Keratinocyte (primary cell): ENCODE results near the gene SLC39A9. TPM values are rescaled to one million over a fixed set of nuclear protein-coding genes. Genes with fewer than 3 reads are reported as not detected.
"Not testable (repeated sequence)": the region's sequence is repeated elsewhere in the genome, so short reads cannot be mapped to it uniquely, and the experiment has no call there.

ENCODE experiments used
- DNase-seq: peaks from one replicate; pipeline ENCODE4 v3.0.0-alpha.2; 2011; ENCODE audit warnings: low read depth, missing footprints, low spot score
- FAIRE-seq: peaks from 2 replicates; lab custom pipeline; 2011; peaks lifted over from hg19 to GRCh38; lab: Jason Lieb, UNC
- H2AFZ ChIP-seq: 2 replicates; pipeline ENCODE4 v1.6.0; 2012; ENCODE audit warnings: low read length, control low read depth, inconsistent platforms; ENCODE audit not compliant: control insufficient read depth
- H3K27ac ChIP-seq: 2 replicates; pipeline ENCODE4 v1.5.1; 2011; ENCODE audit warnings: low read length; ENCODE audit not compliant: control insufficient read depth, insufficient read depth
- H3K27me3 ChIP-seq: 3 replicates; pipeline ENCODE4 v1.6.0; 2011; ENCODE audit warnings: low read length; ENCODE audit not compliant: control insufficient read depth, insufficient read depth; ENCODE audit errors: extremely low read depth
- H3K36me3 ChIP-seq, 2 experiments: 2 replicates in 1 of 2; 3 replicates in 1 of 2; pipeline ENCODE4 v1.5.1; 2011; ENCODE audit warnings: low read length in 2 of 2, mild to moderate bottlenecking in 1 of 2; ENCODE audit not compliant: control insufficient read depth in 2 of 2, insufficient read depth in 2 of 2; ENCODE audit errors: extremely low read depth in 1 of 2
- H3K4me1 ChIP-seq: 3 replicates; pipeline ENCODE4 v1.5.1; 2011; ENCODE audit warnings: low read length; ENCODE audit not compliant: control insufficient read depth, insufficient read depth; ENCODE audit errors: extremely low read depth
- H3K4me2 ChIP-seq: 3 replicates; pipeline ENCODE4 v1.6.0; 2011; ENCODE audit warnings: low read depth, low read length; ENCODE audit not compliant: control insufficient read depth, insufficient read depth; ENCODE audit errors: extremely low read depth
- H3K4me3 ChIP-seq, 3 experiments: fragments of 200-600 bp in 1 of 3; sonication (generic) in 1 of 3; 2 replicates in 2 of 3; 3 replicates in 1 of 3; pipeline ENCODE4 v1.5.1; 2011 to 2016; ENCODE audit warnings: low read length in 3 of 3, mild to moderate bottlenecking in 3 of 3, control low read depth in 2 of 3, inconsistent platforms in 1 of 3, low read depth in 1 of 3, mixed read lengths in 1 of 3, mixed run types in 1 of 3, moderate library complexity in 1 of 3; ENCODE audit not compliant: control insufficient read depth in 2 of 3, insufficient read depth in 2 of 3; ENCODE audit errors: extremely low read depth in 1 of 3
- H3K79me2 ChIP-seq: 2 replicates; pipeline ENCODE4 v1.6.0; 2012; ENCODE audit warnings: low read length; ENCODE audit not compliant: control insufficient read depth, insufficient read depth
- H3K9ac ChIP-seq: 3 replicates; pipeline ENCODE4 v1.6.0; 2011; ENCODE audit warnings: low read length; ENCODE audit not compliant: control insufficient read depth, insufficient read depth; ENCODE audit errors: extremely low read depth
- H3K9me1 ChIP-seq: 3 replicates; pipeline ENCODE4 v1.6.0; 2011; ENCODE audit warnings: low read length; ENCODE audit not compliant: control insufficient read depth, insufficient read depth; ENCODE audit errors: extremely low read depth
- H3K9me3 ChIP-seq: 2 replicates; pipeline ENCODE4 v1.5.1; 2012; ENCODE audit warnings: low read depth, low read length; ENCODE audit not compliant: control insufficient read depth
- H4K20me1 ChIP-seq: 3 replicates; pipeline ENCODE4 v1.6.0; 2011; ENCODE audit warnings: low read length; ENCODE audit not compliant: control insufficient read depth, insufficient read depth; ENCODE audit errors: extremely low read depth
- EZH2 ChIP-seq: IDR thresholded peaks from one replicate; pipeline ENCODE4 v1.6.1; 2012; ENCODE audit warnings: inconsistent platforms, mild to moderate bottlenecking, low read length, moderate library complexity
- dilution Hi-C: fragments of 300-500 bp; cut with MboI; formaldehyde crosslinking; loops from one replicate; pipeline ENCODE4 v1.7.0; 2020; ENCODE audit warnings: low sequenced_read_pairs; ENCODE audit not compliant: extremely low pct_ligation_motif_present
- polyA plus RNA-seq, 5 experiments: library from polyadenylated mRNA; depleted of rRNA in 3 of 5; stranded (reverse) in 3 of 5; stranded (forward) in 1 of 5; unstranded in 1 of 5; fragments of >200 nt; gene quantifications; 1 replicate in 1 of 5; 2 replicates in 3 of 5; 3 replicates in 1 of 5; pipeline versions ENCODE4 v1.2.1 to v1.2.3, GENCODE V29; 2011 to 2012; ENCODE audit warnings: missing spikeins in 2 of 5, low read depth in 1 of 5, low replicate concordance in 1 of 5
- TF ChIP-seq, protein P1 (sequence below), 3 experiments: IDR thresholded peaks in 1 of 3; conservative IDR thresholded peaks in 1 of 3; optimal IDR thresholded peaks in 1 of 3; 2 replicates in 2 of 3; 3 replicates in 1 of 3; pipeline versions ENCODE3 to v1.5.1; 2011; ENCODE audit warnings: low read length in 3 of 3, mild to moderate bottlenecking in 3 of 3, moderate library complexity in 2 of 3, control low read depth in 1 of 3, inconsistent platforms in 1 of 3; ENCODE audit not compliant: insufficient read depth in 2 of 3; ENCODE audit errors: extremely low read depth in 1 of 3

Gene SLC39A9
- polyA plus RNA-seq, 1 donor (not counting 4 experiments of a cell fraction or from before 2014, with no cell fraction given) = 58.8 TPM

DNA sequence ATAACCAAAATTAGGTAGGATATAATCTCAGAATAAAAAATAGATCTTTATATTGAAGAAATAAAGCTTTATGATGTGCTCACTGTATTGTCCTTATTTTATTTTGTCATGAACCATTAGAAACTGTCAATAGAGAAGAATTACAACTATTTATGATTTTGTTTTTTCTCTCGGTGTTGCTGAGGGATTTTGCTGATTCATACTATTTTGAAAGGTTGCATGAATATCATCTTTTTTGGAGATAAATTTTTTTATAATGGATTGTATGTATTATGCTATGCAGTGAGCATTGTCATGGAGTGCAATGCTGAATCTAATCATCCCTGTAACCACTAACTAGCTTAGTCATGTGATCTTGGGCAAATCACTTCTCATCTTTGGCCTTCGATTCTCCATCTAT lies 15.0 kb downstream of the SLC39A9 start:
- Histone ChIP-seq H3K4me3 (no peak overlapping the region), H3K27me3 (no peaks in the 10 kb centered on the region), H3K4me1 (no peaks in the 10 kb centered on the region), H3K9me3 (no peaks in the 10 kb centered on the region), H3K9me1 (no peaks in the 10 kb centered on the region), H3K79me2 (peaks cover 52% of the 10 kb centered on the region), H3K9ac (no peak overlapping the region), H3K36me3 (no peaks in the 10 kb centered on the region), H3K4me2 (no peak overlapping the region), H4K20me1 (no peaks in the 10 kb centered on the region), H3K27ac (no peak overlapping the region), H2AFZ (no peak overlapping the region)
- dilution Hi-C loops = no loop called here
- FAIRE-seq (no peak), DNase-seq (no peak)
- TF ChIP-seq, protein P1, sequence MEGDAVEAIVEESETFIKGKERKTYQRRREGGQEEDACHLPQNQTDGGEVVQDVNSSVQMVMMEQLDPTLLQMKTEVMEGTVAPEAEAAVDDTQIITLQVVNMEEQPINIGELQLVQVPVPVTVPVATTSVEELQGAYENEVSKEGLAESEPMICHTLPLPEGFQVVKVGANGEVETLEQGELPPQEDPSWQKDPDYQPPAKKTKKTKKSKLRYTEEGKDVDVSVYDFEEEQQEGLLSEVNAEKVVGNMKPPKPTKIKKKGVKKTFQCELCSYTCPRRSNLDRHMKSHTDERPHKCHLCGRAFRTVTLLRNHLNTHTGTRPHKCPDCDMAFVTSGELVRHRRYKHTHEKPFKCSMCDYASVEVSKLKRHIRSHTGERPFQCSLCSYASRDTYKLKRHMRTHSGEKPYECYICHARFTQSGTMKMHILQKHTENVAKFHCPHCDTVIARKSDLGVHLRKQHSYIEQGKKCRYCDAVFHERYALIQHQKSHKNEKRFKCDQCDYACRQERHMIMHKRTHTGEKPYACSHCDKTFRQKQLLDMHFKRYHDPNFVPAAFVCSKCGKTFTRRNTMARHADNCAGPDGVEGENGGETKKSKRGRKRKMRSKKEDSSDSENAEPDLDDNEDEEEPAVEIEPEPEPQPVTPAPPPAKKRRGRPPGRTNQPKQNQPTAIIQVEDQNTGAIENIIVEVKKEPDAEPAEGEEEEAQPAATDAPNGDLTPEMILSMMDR (optimal IDR thresholded peaks at IDR 0.05 in 1 of 3, IDR thresholded peaks at IDR 0.05 in 1 of 3, conservative IDR thresholded peaks at IDR 0.05 in 1 of 3; ENCODE audit: extremely low read depth in 1 of 3, insufficient read depth in 2 of 3, low read length in 3 of 3) = no peak
- TF ChIP-seq EZH2 = no peak

DNA sequence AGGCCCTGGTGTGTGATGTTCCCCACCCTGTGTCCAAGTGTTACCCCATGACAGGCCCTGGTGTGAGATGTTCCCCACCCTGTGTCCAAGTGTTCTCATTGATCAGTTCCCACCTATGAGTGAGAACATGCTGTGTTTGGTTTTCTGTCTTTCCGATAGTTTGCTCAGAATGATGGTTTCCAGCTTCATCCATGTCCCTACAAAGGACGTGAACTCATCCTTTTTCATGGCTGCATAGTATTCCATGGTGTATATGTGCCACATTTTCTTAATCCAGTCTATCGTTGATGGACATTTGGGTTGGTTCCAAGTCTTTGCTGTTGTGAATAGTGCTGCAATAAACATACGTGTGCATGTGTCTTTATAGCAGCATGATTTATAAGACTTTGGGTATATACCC lies 17.6 kb downstream of the SLC39A9 start:
- dilution Hi-C loops = not testable (repeated sequence)
- H3K79me2 ChIP-seq = peaks cover 35% of the 10 kb centered on the region

DNA sequence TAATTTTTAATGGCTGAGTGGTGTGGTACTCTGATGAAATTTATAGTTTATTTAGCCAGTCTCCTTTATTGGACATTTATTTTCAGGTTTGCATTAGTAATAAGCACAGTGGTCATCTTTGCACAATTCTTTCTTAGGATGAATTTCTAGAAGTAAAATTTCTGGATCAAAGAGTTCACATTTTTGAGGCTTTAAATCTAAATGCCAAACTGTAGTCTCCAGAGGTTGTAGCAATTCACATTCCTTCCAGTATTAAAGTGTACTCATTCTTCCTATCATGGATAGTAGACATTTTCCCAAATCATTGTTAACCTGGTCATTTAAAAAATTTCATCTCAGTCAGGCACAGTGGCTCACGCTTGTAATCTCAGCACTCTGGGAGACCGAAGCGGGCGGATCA lies 24.8 kb downstream of the SLC39A9 start:
- peaks cover 17% of the 10 kb centered on the region for H3K79me2 ChIP-seq
- no peaks in the 10 kb centered on the region for H3K27me3 ChIP-seq
- TF ChIP-seq, protein P1 (optimal IDR thresholded peaks at IDR 0.05 in 1 of 3, IDR thresholded peaks at IDR 0.05 in 1 of 3, conservative IDR thresholded peaks at IDR 0.05 in 1 of 3; ENCODE audit: extremely low read depth in 1 of 3, insufficient read depth in 2 of 3, low read length in 3 of 3) = no peak
- no peak for TF ChIP-seq EZH2
- H3K4me3 ChIP-seq = no peak overlapping the region
- peaks cover 7 to 15% of the 10 kb centered on the region in 2 experiments for H3K36me3 ChIP-seq
- dilution Hi-C loops = no loop called here
- H3K4me2 ChIP-seq = no peak overlapping the region
- no peak overlapping the region for H3K9ac ChIP-seq
- FAIRE-seq (no peak), DNase-seq (no peak)
- no peak overlapping the region for H2AFZ ChIP-seq
- peaks cover 6% of the 10 kb centered on the region for H3K4me1 ChIP-seq
- H3K27ac ChIP-seq = no peak overlapping the region
- H4K20me1 ChIP-seq = peaks cover 2% of the 10 kb centered on the region
- no peaks in the 10 kb centered on the region for H3K9me3 ChIP-seq
- no peaks in the 10 kb centered on the region for H3K9me1 ChIP-seq

More for the DNA sequence above, 17.6 kb downstream of the SLC39A9 start:
- H3K9me3 ChIP-seq, FAIRE-seq, H3K27ac ChIP-seq, H3K4me2 ChIP-seq, H3K36me3 ChIP-seq, H3K9me1 ChIP-seq, H2AFZ ChIP-seq, H3K4me1 ChIP-seq, H3K27me3 ChIP-seq, H3K4me3 ChIP-seq, H3K9ac ChIP-seq, H4K20me1 ChIP-seq, DNase-seq: not testable (repeated sequence)
